SK-N-SH (cell line): ENCODE measurements around the gene DEPP1. TPM values are rescaled to one million over a fixed set of nuclear protein-coding genes. Genes with fewer than 3 reads are reported as not detected.
A peak's percentile ranks its signal among the peaks of the same experiment; 100 is the strongest.

Source experiments
- CTCF ChIA-PET: fragments of 300-600, 350-600 bp; formaldehyde crosslinking; extraction: SDS; loops from one replicate; lab custom pipeline; 2021; lab: Yijun Ruan, JAX
- POLR2A ChIA-PET: fragments of 350-600 bp; sonication (Branson Sonifier 250); formaldehyde crosslinking; extraction: SDS; loops from one replicate; lab custom pipeline; 2020; ENCODE audit warnings: antibody characterized with exemption, inconsistent platforms; lab: Yijun Ruan, JAX
- DNase-seq: peaks from one replicate; pipeline ENCODE4 v3.0.0; 2012
- H2AFZ ChIP-seq: fragments of 200-600 bp; sonication (generic); 2 replicates; pipeline ENCODE4 v1.8.1; 2016; ENCODE audit warnings: antibody characterized with exemption, mild to moderate bottlenecking, low read depth
- H3F3A ChIP-seq: fragments of 200-600 bp; sonication (generic); replicated peaks from 2 replicates; pipeline ENCODE3; 2016; ENCODE audit warnings: antibody characterized with exemption, mild to moderate bottlenecking; ENCODE audit not compliant: insufficient read depth
- H3K27ac ChIP-seq, 2 experiments: fragments of 200-500 bp in 1 of 2; fragments of 200-600 bp in 1 of 2; sonication (Bioruptor generic) in 1 of 2; sonication (generic), shearing (Covaris generic) in 1 of 2; 2 replicates each; pipeline versions ENCODE4 v1.5.1 to v1.6.1; 2014 to 2016; ENCODE audit warnings: low read depth in 2 of 2, inconsistent platforms in 1 of 2, low read length in 1 of 2, mild to moderate bottlenecking in 1 of 2, mixed read lengths in 1 of 2
- H3K27me3 ChIP-seq: fragments of 200-600 bp; sonication (generic), shearing (Covaris generic); 2 replicates; pipeline ENCODE4 v1.6.1; 2016; ENCODE audit warnings: mixed run types; ENCODE audit not compliant: insufficient read depth
- H3K36me3 ChIP-seq, 2 experiments: fragments of 200-500 bp in 1 of 2; fragments of 200-600 bp in 1 of 2; sonication (Bioruptor generic) in 1 of 2; sonication (generic) in 1 of 2; replicated peaks in 1 of 2; 2 replicates each; pipeline versions ENCODE3 to v1.5.1; 2014 to 2016; ENCODE audit warnings: low read length in 1 of 2, mild to moderate bottlenecking in 1 of 2; ENCODE audit not compliant: insufficient read depth in 2 of 2, control insufficient read depth in 1 of 2
- H3K4me1 ChIP-seq, 2 experiments: fragments of 200-500 bp in 1 of 2; fragments of 200-600 bp in 1 of 2; sonication (Bioruptor generic) in 1 of 2; sonication (generic), shearing (Covaris generic) in 1 of 2; 2 replicates each; pipeline versions ENCODE4 v1.5.1 to v1.6.1; 2014 to 2016; ENCODE audit warnings: low read depth in 1 of 2, low read length in 1 of 2, mixed run types in 1 of 2; ENCODE audit not compliant: insufficient read depth in 2 of 2, control insufficient read depth in 1 of 2
- H3K4me2 ChIP-seq: fragments of 200-600 bp; sonication (generic), shearing (Covaris generic); 2 replicates; pipeline ENCODE4 v1.6.1; 2017; ENCODE audit warnings: mixed run types
- H3K4me3 ChIP-seq, 2 experiments: fragments of 200-500 bp in 1 of 2; fragments of 200-600 bp in 1 of 2; sonication (Bioruptor generic) in 1 of 2; sonication (generic), shearing (Covaris generic) in 1 of 2; 2 replicates each; pipeline versions ENCODE4 v1.5.1 to v1.8.1; 2014 to 2016; ENCODE audit warnings: low read depth in 2 of 2, inconsistent platforms in 1 of 2, low read length in 1 of 2, mild to moderate bottlenecking in 1 of 2, mixed read lengths in 1 of 2, moderate library complexity in 1 of 2
- H3K79me2 ChIP-seq: fragments of 200-600 bp; sonication (generic); 2 replicates; pipeline ENCODE4 v1.8.1; 2017; ENCODE audit warnings: mild to moderate bottlenecking; ENCODE audit not compliant: insufficient read depth
- H3K9ac ChIP-seq: fragments of 200-600 bp; sonication (generic); 2 replicates; pipeline ENCODE4 v1.6.1; 2017; ENCODE audit warnings: mixed run types
- H3K9me2 ChIP-seq: fragments of 200-600 bp; sonication (generic); 2 replicates; pipeline ENCODE4 v1.6.1; 2017; ENCODE audit warnings: mixed run types
- H3K9me3 ChIP-seq: fragments of 200-600 bp; sonication (generic); 2 replicates; pipeline ENCODE4 v1.6.1; 2017; ENCODE audit warnings: mixed run types, mild to moderate bottlenecking, moderate library complexity
- H4K20me1 ChIP-seq: fragments of 200-600 bp; sonication (generic); 2 replicates; pipeline ENCODE4 v1.6.1; 2017; ENCODE audit warnings: mild to moderate bottlenecking, mixed run types; ENCODE audit not compliant: insufficient read depth
- FOSL2 ChIP-seq: IDR thresholded peaks from 2 replicates; pipeline ENCODE4 v1.4.0; 2012; ENCODE audit warnings: low read depth, mild to moderate bottlenecking, moderate library complexity, borderline replicate concordance
- FOXJ3 ChIP-seq: sonication (generic); formaldehyde crosslinking; IDR thresholded peaks from 2 replicates; pipeline ENCODE4 v1.5.1; 2020; ENCODE audit warnings: mild to moderate bottlenecking, missing genetic modification reagents
- FOXM1 ChIP-seq: IDR thresholded peaks from 2 replicates; pipeline ENCODE4 v1.4.0; 2012; ENCODE audit warnings: low read depth, mild to moderate bottlenecking
- GABPA ChIP-seq: IDR thresholded peaks from 2 replicates; pipeline ENCODE4 v1.4.0; 2012; ENCODE audit warnings: low read depth, mild to moderate bottlenecking
- GATA2 ChIP-seq: sonication (generic); formaldehyde crosslinking; IDR thresholded peaks from 2 replicates; pipeline ENCODE4 v1.5.0; 2020; ENCODE audit warnings: mild to moderate bottlenecking, missing genetic modification reagents
- JUND ChIP-seq: IDR thresholded peaks from 2 replicates; pipeline ENCODE4 v1.4.0; 2012
- MXI1 ChIP-seq: IDR thresholded peaks from 2 replicates; pipeline ENCODE4 v1.6.1; 2012; ENCODE audit warnings: mild to moderate bottlenecking, low read depth, low read length, improper control_type of control experiment
- NFIC ChIP-seq: IDR thresholded peaks from 2 replicates; pipeline ENCODE4 v1.4.0; 2012; ENCODE audit warnings: borderline replicate concordance
- NRF1 ChIP-seq: IDR thresholded peaks from 2 replicates; pipeline ENCODE4 v1.6.1; 2012; ENCODE audit warnings: low read depth, mild to moderate bottlenecking, low read length
- POLR2AphosphoS5 ChIP-seq: IDR thresholded peaks from 2 replicates; pipeline ENCODE4 v1.6.1; 2012; ENCODE audit warnings: low read depth, low read length
- RAD21 ChIP-seq: IDR thresholded peaks from 2 replicates; pipeline ENCODE4 v1.6.1; 2012; ENCODE audit warnings: mild to moderate bottlenecking, low read length
- RCOR1 ChIP-seq: fragments of 150-350 bp; IDR thresholded peaks from 2 replicates; pipeline ENCODE4 v1.6.1; 2017; ENCODE audit warnings: antibody characterized with exemption, low read length
- SIN3A ChIP-seq: IDR thresholded peaks from 2 replicates; pipeline ENCODE4 v1.6.1; 2012; ENCODE audit warnings: low read depth, mild to moderate bottlenecking, low read length, moderate library complexity, borderline replicate concordance
- TCF12 ChIP-seq: IDR thresholded peaks from 2 replicates; pipeline ENCODE4 v1.4.0; 2012
- WGBS: methylation state at CpG from one replicate; pipeline ENCODE4 v1.1.6; 2017; ENCODE audit warnings: low lambda C conversion rate; 5-methylcytosine and 5-hydroxymethylcytosine counted together
- polyA plus RNA-seq, 3 experiments: library from polyadenylated mRNA; depleted of rRNA; stranded (reverse); fragments of >200 nt; gene quantifications; 2 replicates each; pipeline ENCODE4 v1.2.3, GENCODE V29; 2012
- TF ChIP-seq, protein P1 (sequence below): IDR thresholded peaks from 2 replicates; pipeline ENCODE4 v1.4.0; 2012; ENCODE audit warnings: low read depth, borderline replicate concordance
- TF ChIP-seq, protein P2 (sequence below): IDR thresholded peaks from 2 replicates; pipeline ENCODE4; 2012
- TF ChIP-seq, protein P3 (sequence below): IDR thresholded peaks from 2 replicates; pipeline ENCODE4 v1.4.0; 2012; ENCODE audit warnings: low read depth
- TF ChIP-seq, protein P4 (sequence below): IDR thresholded peaks from 2 replicates; pipeline ENCODE4 v1.4.0; 2012; ENCODE audit warnings: low read depth, borderline replicate concordance
- TF ChIP-seq, protein P5 (sequence below): fragments of 200-600 bp; sonication (generic); IDR thresholded peaks from 2 replicates; pipeline ENCODE4 v1.6.1; 2017; ENCODE audit warnings: antibody characterized with exemption, mild to moderate bottlenecking, moderate library complexity
- TF ChIP-seq, protein P6 (sequence below): fragments of 150-350 bp; IDR thresholded peaks from 2 replicates; pipeline ENCODE4 v1.6.1; 2017; ENCODE audit warnings: antibody characterized with exemption, low read length, low read depth, borderline replicate concordance

Gene DEPP1
- polyA plus RNA-seq, 1 of the 3 experiments (the other 2 are of a cell fraction): 5.3 TPM

DNA sequence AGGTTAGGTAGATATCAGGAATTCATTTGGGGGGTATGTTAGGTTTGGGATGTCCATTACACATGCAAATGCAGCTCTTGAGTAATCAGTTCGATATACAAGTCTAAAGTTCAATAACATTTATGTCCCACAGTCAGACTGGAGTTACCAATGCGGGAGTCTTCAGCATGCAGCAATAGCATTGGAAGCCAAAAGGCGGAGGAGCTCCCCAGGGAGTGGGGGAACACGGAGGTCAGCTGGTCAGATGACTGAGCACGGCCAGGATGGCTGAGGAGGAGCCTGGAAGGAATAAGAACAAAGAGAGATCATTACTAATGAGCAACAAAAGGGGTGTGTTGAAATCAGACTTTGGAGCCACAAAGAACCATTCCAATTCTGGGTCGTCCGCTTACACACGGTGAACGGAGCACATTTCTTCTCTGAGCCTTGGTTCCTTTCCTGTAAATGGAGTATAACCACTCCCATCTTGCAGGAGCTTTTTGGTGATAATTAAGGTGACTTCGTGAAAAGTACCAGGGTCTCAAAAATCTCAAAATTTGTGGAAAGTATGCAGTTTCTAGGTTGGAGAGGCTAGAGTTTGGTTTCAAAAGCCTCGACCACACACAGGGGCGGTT is 21.6 kb upstream of the DEPP1 start:
- 81% methylated on average over 12 of the region's 12 CpGs for WGBS
- H3K4me2 ChIP-seq: peak overlapping the region; percentile 84
- peak overlapping the region; percentile 71 for H3K4me3 ChIP-seq
- no peaks in the 10 kb centered on the region for H3K9me2 ChIP-seq
- ChIA-PET CTCF (interaction anchor here (1.3 to 3.0 kb wide), 2 partner anchors 67 to 235 kb away, joined by 4 to 11 read pairs; no protein-coding TSS in a partner anchor), POLR2A (interaction anchor here (0.6 to 0.8 kb wide), 2 partner anchors 35 to 156 kb away, joined by 3 to 4 read pairs; no protein-coding TSS in a partner anchor)
- H3K27ac ChIP-seq: peak overlapping the region; percentile 76 to 92
- H3K9ac ChIP-seq: peak overlapping the region; percentile 84
- H3K27me3 ChIP-seq: no peaks in the 10 kb centered on the region
- peaks cover 22 to 24% of the 10 kb centered on the region in 2 experiments for H3K36me3 ChIP-seq
- H3K9me3 ChIP-seq: no peaks in the 10 kb centered on the region
- peaks cover 8 to 12% of the 10 kb centered on the region in 2 experiments; a peak in 3 of 4 replicates for H3K4me1 ChIP-seq
- no peaks in the 10 kb centered on the region for H4K20me1 ChIP-seq
- H3F3A ChIP-seq: no peaks in the 10 kb centered on the region
- DNase-seq: no peak
- peak overlapping the region; percentile 98 for H2AFZ ChIP-seq
- TF ChIP-seq, protein P1, sequence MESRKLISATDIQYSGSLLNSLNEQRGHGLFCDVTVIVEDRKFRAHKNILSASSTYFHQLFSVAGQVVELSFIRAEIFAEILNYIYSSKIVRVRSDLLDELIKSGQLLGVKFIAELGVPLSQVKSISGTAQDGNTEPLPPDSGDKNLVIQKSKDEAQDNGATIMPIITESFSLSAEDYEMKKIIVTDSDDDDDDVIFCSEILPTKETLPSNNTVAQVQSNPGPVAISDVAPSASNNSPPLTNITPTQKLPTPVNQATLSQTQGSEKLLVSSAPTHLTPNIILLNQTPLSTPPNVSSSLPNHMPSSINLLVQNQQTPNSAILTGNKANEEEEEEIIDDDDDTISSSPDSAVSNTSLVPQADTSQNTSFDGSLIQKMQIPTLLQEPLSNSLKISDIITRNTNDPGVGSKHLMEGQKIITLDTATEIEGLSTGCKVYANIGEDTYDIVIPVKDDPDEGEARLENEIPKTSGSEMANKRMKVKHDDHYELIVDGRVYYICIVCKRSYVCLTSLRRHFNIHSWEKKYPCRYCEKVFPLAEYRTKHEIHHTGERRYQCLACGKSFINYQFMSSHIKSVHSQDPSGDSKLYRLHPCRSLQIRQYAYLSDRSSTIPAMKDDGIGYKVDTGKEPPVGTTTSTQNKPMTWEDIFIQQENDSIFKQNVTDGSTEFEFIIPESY: no peak
- TF ChIP-seq RCOR1 (no peak), NFIC (no peak), POLR2AphosphoS5 (no peak)
- TF ChIP-seq, protein P2, sequence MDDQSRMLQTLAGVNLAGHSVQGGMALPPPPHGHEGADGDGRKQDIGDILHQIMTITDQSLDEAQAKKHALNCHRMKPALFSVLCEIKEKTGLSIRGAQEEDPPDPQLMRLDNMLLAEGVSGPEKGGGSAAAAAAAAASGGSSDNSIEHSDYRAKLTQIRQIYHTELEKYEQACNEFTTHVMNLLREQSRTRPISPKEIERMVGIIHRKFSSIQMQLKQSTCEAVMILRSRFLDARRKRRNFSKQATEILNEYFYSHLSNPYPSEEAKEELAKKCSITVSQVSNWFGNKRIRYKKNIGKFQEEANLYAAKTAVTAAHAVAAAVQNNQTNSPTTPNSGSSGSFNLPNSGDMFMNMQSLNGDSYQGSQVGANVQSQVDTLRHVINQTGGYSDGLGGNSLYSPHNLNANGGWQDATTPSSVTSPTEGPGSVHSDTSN: no peak
- TF ChIP-seq, protein P3, sequence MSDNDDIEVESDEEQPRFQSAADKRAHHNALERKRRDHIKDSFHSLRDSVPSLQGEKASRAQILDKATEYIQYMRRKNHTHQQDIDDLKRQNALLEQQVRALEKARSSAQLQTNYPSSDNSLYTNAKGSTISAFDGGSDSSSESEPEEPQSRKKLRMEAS: no peak
- TF ChIP-seq, protein P4, sequence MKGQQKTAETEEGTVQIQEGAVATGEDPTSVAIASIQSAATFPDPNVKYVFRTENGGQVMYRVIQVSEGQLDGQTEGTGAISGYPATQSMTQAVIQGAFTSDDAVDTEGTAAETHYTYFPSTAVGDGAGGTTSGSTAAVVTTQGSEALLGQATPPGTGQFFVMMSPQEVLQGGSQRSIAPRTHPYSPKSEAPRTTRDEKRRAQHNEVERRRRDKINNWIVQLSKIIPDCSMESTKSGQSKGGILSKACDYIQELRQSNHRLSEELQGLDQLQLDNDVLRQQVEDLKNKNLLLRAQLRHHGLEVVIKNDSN: no peak
- H3K79me2 ChIP-seq: peaks cover 34% of the 10 kb centered on the region

DNA sequence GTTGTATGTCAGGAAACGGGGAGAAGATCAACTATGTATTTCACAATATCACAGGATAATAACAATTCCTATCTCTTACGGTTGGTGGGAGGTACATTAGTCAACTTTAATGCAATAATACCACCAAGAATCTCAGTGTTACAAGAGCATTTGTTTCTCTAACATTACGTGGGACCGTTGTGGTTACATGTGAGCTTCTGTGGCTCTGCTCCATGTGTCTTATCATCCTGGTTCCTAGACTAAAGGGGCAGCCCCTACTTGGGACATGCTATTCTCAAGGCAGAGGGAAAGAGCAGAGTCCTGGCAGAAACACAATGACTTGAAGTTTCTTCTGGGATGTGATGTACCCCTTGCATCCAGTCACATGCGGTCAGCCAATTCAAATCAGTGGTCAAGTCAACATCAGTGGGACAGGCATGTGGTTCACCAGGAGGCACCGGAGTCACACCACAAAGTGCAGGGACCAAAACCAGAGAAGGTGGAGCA is 19.6 kb upstream of the DEPP1 start:
- Histone ChIP-seq H3K4me3 (no peak overlapping the region), H3F3A (no peaks in the 10 kb centered on the region), H3K9me3 (no peaks in the 10 kb centered on the region), H3K27me3 (no peaks in the 10 kb centered on the region), H3K36me3 (peaks cover 2 to 3% of the 10 kb centered on the region in 2 experiments), H3K79me2 (peaks cover 23% of the 10 kb centered on the region), H2AFZ (no peak overlapping the region), H3K4me2 (no peak overlapping the region), H4K20me1 (no peaks in the 10 kb centered on the region), H3K27ac (no peak overlapping the region), H3K9me2 (no peaks in the 10 kb centered on the region), H3K4me1 (peaks cover 8 to 12% of the 10 kb centered on the region in 2 experiments; a peak in 3 of 4 replicates), H3K9ac (no peak overlapping the region)
- ChIA-PET POLR2A (no interaction called here), CTCF (no interaction called here)
- DNase-seq: no peak
- TF ChIP-seq, protein P5, sequence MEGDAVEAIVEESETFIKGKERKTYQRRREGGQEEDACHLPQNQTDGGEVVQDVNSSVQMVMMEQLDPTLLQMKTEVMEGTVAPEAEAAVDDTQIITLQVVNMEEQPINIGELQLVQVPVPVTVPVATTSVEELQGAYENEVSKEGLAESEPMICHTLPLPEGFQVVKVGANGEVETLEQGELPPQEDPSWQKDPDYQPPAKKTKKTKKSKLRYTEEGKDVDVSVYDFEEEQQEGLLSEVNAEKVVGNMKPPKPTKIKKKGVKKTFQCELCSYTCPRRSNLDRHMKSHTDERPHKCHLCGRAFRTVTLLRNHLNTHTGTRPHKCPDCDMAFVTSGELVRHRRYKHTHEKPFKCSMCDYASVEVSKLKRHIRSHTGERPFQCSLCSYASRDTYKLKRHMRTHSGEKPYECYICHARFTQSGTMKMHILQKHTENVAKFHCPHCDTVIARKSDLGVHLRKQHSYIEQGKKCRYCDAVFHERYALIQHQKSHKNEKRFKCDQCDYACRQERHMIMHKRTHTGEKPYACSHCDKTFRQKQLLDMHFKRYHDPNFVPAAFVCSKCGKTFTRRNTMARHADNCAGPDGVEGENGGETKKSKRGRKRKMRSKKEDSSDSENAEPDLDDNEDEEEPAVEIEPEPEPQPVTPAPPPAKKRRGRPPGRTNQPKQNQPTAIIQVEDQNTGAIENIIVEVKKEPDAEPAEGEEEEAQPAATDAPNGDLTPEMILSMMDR: no peak
- TF ChIP-seq RAD21: no peak
- no peak for TF ChIP-seq FOXM1
- no peak for TF ChIP-seq POLR2AphosphoS5
- no peak for TF ChIP-seq NRF1
- TF ChIP-seq GATA2: no peak
- no peak for TF ChIP-seq MXI1
- no peak for TF ChIP-seq SIN3A
- no peak for TF ChIP-seq JUND
- TF ChIP-seq FOSL2: no peak
- no peak for TF ChIP-seq TCF12
- no peak for TF ChIP-seq GABPA
- no peak for TF ChIP-seq FOXJ3
- TF ChIP-seq, protein P6, sequence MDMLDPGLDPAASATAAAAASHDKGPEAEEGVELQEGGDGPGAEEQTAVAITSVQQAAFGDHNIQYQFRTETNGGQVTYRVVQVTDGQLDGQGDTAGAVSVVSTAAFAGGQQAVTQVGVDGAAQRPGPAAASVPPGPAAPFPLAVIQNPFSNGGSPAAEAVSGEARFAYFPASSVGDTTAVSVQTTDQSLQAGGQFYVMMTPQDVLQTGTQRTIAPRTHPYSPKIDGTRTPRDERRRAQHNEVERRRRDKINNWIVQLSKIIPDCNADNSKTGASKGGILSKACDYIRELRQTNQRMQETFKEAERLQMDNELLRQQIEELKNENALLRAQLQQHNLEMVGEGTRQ: no peak
- WGBS: 81% methylated on average over 6 of the region's 6 CpGs
